Stimulated activated CD8-positive, alpha-beta memory T cell treated with anti-CD3 and anti-CD28 coated beads, Interleukin-7, amount 100 ng/mL, for 1 hour (primary cell): Measurements from ENCODE around the gene TMEM62.
"Not testable (repeated sequence)": the region's sequence is repeated elsewhere in the genome, so short reads cannot be mapped to it uniquely, and the experiment has no call there.

Source experiments
- DNase-seq, 2 donors: peaks; one replicate each; pipeline ENCODE4 v3.0.0-alpha.2; 2020; ENCODE audit warnings: low read depth in 2 of 2

Gene TMEM62

GRCh38 chr15:43177147-43177546 is 43.8 kb downstream of the TMEM62 start:
- not testable (repeated sequence) for DNase-seq

GRCh38 chr15:43183270-43183669 is 49.9 kb downstream of the TMEM62 start:
- DNase-seq: no peak

- DNase-seq: no peak
These were observed 51.2 kb downstream of the TMEM62 start for GRCh38 chr15:43184407-43185124.

- DNase-seq: peak; percentile 73 to 74
These were observed 52.0 kb downstream of the TMEM62 start, which contains the start of gene CCNDBP1 for GRCh38 chr15:43185157-43186002. TSS of gene CCNDBP1 (plus strand) at chr15:43185403. CDS start at chr15:43185499, 96 bp downstream.

GRCh38 chr15:43186003-43186353 is 52.6 kb downstream of the TMEM62 start:
- no peak for DNase-seq

- DNase-seq: no peak
These were observed 54.3 kb downstream of the TMEM62 start for GRCh38 chr15:43187544-43188155.

- DNase-seq: no peak
These were observed 55.9 kb downstream of the TMEM62 start for GRCh38 chr15:43189296-43189695.

- DNase-seq: no peak
These were observed 56.8 kb downstream of the TMEM62 start for GRCh38 chr15:43190178-43190577.

GRCh38 chr15:43193710-43194109 is 60.3 kb downstream of the TMEM62 start:
- no peak for DNase-seq

GRCh38 chr15:43194795-43195194 is 61.4 kb downstream of the TMEM62 start:
- DNase-seq: no peak

GRCh38 chr15:43196760-43197548 is 63.6 kb downstream of the TMEM62 start:
- DNase-seq: no peak

- DNase-seq: not testable (repeated sequence)
These were observed 64.4 kb downstream of the TMEM62 start for GRCh38 chr15:43197773-43198172.

GRCh38 chr15:43198556-43198955 is 65.2 kb downstream of the TMEM62 start:
- not testable (repeated sequence) for DNase-seq

GRCh38 chr15:43198992-43199391 is 65.6 kb downstream of the TMEM62 start:
- DNase-seq: no peak

- DNase-seq: no peak
These were observed 66.6 kb downstream of the TMEM62 start for GRCh38 chr15:43199945-43200488.

- peak in 1 of 2 donors; percentile 19 for DNase-seq
These were observed 70.9 kb downstream of the TMEM62 start for GRCh38 chr15:43204016-43204901.

GRCh38 chr15:43206054-43206453 is 72.7 kb downstream of the TMEM62 start:
- no peak for DNase-seq

- DNase-seq: no peak
These were observed 73.6 kb downstream of the TMEM62 start for GRCh38 chr15:43207024-43207423.

GRCh38 chr15:43208052-43209002 is 74.9 kb downstream of the TMEM62 start:
- DNase-seq: no peak
